GM19372 (cell line): ENCODE measurements around the gene SPG21.
A peak's percentile ranks its signal among the peaks of the same experiment; 100 is the strongest.
"Not testable (repeated sequence)": the region's sequence is repeated elsewhere in the genome, so short reads cannot be mapped to it uniquely, and the experiment has no call there.

ENCODE experiments used
- ATAC-seq: cut with Tn5 transposase; IDR thresholded peaks from one replicate; pipeline ENCODE4 v1.9.1; 2021; ENCODE audit warnings: mild to moderate bottlenecking, low read depth, moderate library complexity; ENCODE audit not compliant: unreplicated experiment

Gene SPG21

GRCh38 chr15:64989416-64990167, at the start of gene SPG21:
TSS of gene SPG21 (minus strand) at chr15:64989914. CDS start at chr15:64983569, 6,345 bp downstream.
- peak; percentile 97 for ATAC-seq

- no peak for ATAC-seq
These were observed 49.1 kb upstream of the SPG21 start for GRCh38 chr15:65038836-65039235.

- no peak for ATAC-seq
These were observed 48.7 kb upstream of the SPG21 start for GRCh38 chr15:65038428-65038827.

GRCh38 chr15:65037309-65037708, 47.6 kb upstream of the SPG21 start:
- ATAC-seq, result no peak

- ATAC-seq, result no peak
These were observed 45.0 kb upstream of the SPG21 start for GRCh38 chr15:65034719-65035118.

GRCh38 chr15:65033659-65034269, 44.0 kb upstream of the SPG21 start:
- ATAC-seq, result no peak

- no peak for ATAC-seq
These were observed 43.3 kb upstream of the SPG21 start for GRCh38 chr15:65032801-65033537.

- ATAC-seq, result no peak
These were observed 40.1 kb upstream of the SPG21 start for GRCh38 chr15:65029736-65030208.

GRCh38 chr15:65028921-65029735, 39.4 kb upstream of the SPG21 start, which contains the start of gene MTFMT:
TSS of gene MTFMT (minus strand) at chr15:65029639. CDS start at chr15:65029613, 26 bp downstream.
- peak; percentile 70 for ATAC-seq

GRCh38 chr15:65028338-65028737, 38.6 kb upstream of the SPG21 start:
- ATAC-seq, result no peak

GRCh38 chr15:65027593-65027992, 37.9 kb upstream of the SPG21 start:
- ATAC-seq, result no peak

GRCh38 chr15:65026756-65027155, 37.0 kb upstream of the SPG21 start:
- no peak for ATAC-seq

- no peak for ATAC-seq
These were observed 31.8 kb upstream of the SPG21 start for GRCh38 chr15:65021488-65021887.

- ATAC-seq, result no peak
These were observed 30.7 kb upstream of the SPG21 start for GRCh38 chr15:65020419-65020818.

GRCh38 chr15:65011198-65011597, 21.5 kb upstream of the SPG21 start:
- not testable (repeated sequence) for ATAC-seq

- ATAC-seq, result no peak
These were observed 19.3 kb upstream of the SPG21 start for GRCh38 chr15:65008983-65009382.

GRCh38 chr15:65006876-65007275, 17.2 kb upstream of the SPG21 start:
- no peak for ATAC-seq

GRCh38 chr15:65004993-65005392, 15.3 kb upstream of the SPG21 start:
- no peak for ATAC-seq

- no peak for ATAC-seq
These were observed 8.1 kb upstream of the SPG21 start for GRCh38 chr15:64997745-64998375.

- ATAC-seq, result no peak
These were observed 7.4 kb upstream of the SPG21 start for GRCh38 chr15:64997066-64997465.
